ENCODE results near the gene C20orf204. TPM values are rescaled to one million over a fixed set of nuclear protein-coding genes. Genes with fewer than 3 reads are reported as not detected.

C20orf204 gene
- polyA plus RNA-seq, 1 donor, result 1.2 TPM

- WGBS (ENCODE audit: insufficient coverage, low lambda C conversion rate), result no CpG with 5 or more reads among the region's 24 CpGs
- Histone ChIP-seq H3K36me3 (ENCODE audit: control insufficient read depth, insufficient read depth, low read length) (peaks cover 74% of the 10 kb centered on the region), H3K9me3 (ENCODE audit: control insufficient read depth, low read depth, low read length) (peaks cover 2% of the 10 kb centered on the region), H3K27ac (ENCODE audit: low read length) (no peak overlapping the region), H3K4me1 (ENCODE audit: control insufficient read depth, insufficient read depth, low read length) (peaks cover 34% of the 10 kb centered on the region), H3K27me3 (ENCODE audit: control insufficient read depth, insufficient read depth, low read length) (peaks cover 11% of the 10 kb centered on the region), H3K4me3 (ENCODE audit: low read length) (no peak overlapping the region)
- DNase-seq, result no peak
Observed at GRCh38 chr20:64027981-64028685, 7.8 kb upstream of the C20orf204 start.

DNA sequence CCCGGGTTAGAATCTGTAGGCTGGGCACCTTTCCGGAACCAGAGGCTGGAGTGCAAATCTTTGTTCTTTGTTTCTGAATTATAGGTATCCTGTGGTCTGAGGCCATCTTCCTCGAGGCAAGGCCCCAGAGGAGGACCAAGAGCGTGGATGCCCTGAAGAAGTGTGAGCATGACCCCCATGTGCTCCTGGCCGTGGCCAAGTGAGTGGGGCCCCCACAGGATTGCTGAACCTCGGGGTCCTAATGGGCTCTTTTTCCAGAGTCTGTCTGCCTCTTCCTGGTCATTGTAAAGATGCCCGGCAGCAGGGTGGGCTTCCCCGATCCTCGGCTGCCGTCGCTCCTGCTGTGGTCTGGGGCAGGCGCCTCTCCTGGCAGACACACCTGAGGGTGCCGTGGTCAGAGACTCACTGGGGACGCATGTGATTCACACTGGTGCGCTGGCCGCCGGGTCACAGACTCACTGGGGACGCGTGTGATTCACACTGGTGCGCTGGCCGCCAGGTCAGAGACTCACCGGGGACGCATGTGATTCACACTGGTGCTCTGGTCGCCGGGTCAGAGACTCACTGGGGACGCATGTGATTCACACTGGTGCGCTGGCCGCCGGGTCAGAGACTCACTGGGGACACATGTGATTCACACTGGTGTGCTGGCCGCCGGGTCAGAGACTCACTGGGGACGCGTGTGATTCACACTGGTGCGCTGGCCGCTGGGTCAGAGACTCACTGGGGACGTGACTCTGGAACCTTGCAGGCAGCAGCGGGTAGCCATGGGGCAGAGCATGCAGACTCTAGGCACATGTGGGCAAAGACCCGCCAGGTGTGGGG is 6.5 kb upstream of the C20orf204 start:
- Histone ChIP-seq H3K4me3 (ENCODE audit: low read length) (no peak overlapping the region), H3K27me3 (ENCODE audit: control insufficient read depth, insufficient read depth, low read length) (peaks cover 14% of the 10 kb centered on the region), H3K36me3 (ENCODE audit: control insufficient read depth, insufficient read depth, low read length) (peaks cover 79% of the 10 kb centered on the region), H3K4me1 (ENCODE audit: control insufficient read depth, insufficient read depth, low read length) (peaks cover 24% of the 10 kb centered on the region), H3K9me3 (ENCODE audit: control insufficient read depth, low read depth, low read length) (peaks cover 4% of the 10 kb centered on the region), H3K27ac (ENCODE audit: low read length) (no peak overlapping the region)
- no peak for DNase-seq
- no CpG with 5 or more reads among the region's 38 CpGs for WGBS (ENCODE audit: insufficient coverage, low lambda C conversion rate)

DNA sequence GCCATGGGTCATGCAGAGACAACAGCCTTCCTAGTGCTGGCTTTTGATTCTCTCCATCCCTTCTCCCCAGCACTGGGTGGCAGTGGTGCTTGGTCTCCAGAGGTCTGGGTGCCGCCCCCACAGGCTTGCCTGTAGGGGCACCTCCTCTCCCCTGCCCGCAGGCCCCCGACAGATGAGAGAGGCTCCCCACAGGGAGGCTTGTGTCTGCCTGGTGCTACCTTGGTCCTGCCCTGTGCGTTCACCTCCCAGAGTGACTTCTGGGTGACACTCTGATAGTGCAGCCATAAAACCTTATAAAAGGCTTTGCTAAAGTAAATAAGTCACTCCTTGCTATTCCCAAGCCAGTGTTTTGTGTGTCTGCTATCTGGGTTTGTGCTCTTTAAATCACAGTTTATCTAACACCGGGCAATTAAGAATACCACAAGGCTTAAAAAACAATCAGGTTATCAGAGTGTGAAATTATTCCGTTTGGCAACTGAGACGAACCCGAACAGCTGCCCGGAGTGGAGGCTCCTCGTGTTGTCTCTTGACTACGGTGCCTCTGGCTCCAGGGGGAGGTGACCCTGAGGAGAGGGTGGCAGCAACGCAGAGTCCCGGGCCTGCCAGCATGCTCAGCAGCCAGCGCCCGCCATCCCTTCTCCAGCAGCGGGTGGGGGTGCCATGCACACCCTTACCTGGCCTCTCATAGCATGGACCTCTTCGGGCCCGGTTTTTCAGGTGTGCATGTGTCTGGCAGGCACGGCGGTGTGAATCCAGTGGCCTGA is 5.4 kb upstream of the C20orf204 start:
- WGBS (ENCODE audit: insufficient coverage, low lambda C conversion rate), result no CpG with 5 or more reads among the region's 20 CpGs
- peak; percentile 57 to 90 for DNase-seq

DNA sequence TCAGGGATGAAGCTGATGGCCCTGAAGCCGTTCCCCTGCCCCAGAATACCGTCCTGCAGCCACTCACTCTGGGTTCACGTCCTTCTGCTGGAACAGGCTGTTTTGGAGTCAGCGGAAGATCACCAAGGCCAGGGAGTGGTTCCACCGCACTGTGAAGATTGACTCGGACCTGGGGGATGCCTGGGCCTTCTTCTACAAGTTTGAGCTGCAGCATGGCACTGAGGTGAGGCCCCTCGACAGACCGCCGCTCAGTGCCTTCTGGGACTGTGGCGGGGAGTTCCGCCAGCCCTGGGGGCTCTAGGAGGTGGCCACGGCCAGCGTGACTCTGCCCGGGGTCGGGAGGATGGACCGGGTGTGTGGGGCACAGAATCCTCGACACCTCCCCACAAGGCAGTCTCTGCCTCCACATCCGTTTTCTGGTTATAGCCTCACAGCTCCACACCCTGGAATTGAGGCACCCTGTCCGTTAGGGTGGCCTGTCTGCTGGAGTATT is 4.1 kb upstream of the C20orf204 start:
- Histone ChIP-seq H3K36me3 (ENCODE audit: control insufficient read depth, insufficient read depth, low read length) (peaks cover 72% of the 10 kb centered on the region), H3K27me3 (ENCODE audit: control insufficient read depth, insufficient read depth, low read length) (peaks cover 32% of the 10 kb centered on the region), H3K27ac (ENCODE audit: low read length) (no peak overlapping the region), H3K9me3 (ENCODE audit: control insufficient read depth, low read depth, low read length) (peaks cover 4% of the 10 kb centered on the region), H3K4me1 (ENCODE audit: control insufficient read depth, insufficient read depth, low read length) (peaks cover 18% of the 10 kb centered on the region), H3K4me3 (ENCODE audit: low read length) (no peak overlapping the region)
- DNase-seq, result no peak
- WGBS (ENCODE audit: insufficient coverage, low lambda C conversion rate), result no CpG with 5 or more reads among the region's 19 CpGs

More for the DNA sequence above, 5.4 kb upstream of the C20orf204 start:
- H3K27ac ChIP-seq (ENCODE audit: low read length), result no peak overlapping the region
- H3K4me3 ChIP-seq (ENCODE audit: low read length), result no peak overlapping the region
- peaks cover 4% of the 10 kb centered on the region for H3K9me3 ChIP-seq (ENCODE audit: control insufficient read depth, low read depth, low read length)
- peaks cover 21% of the 10 kb centered on the region for H3K27me3 ChIP-seq (ENCODE audit: control insufficient read depth, insufficient read depth, low read length)
- peaks cover 80% of the 10 kb centered on the region for H3K36me3 ChIP-seq (ENCODE audit: control insufficient read depth, insufficient read depth, low read length)
- peaks cover 15% of the 10 kb centered on the region for H3K4me1 ChIP-seq (ENCODE audit: control insufficient read depth, insufficient read depth, low read length)

DNA sequence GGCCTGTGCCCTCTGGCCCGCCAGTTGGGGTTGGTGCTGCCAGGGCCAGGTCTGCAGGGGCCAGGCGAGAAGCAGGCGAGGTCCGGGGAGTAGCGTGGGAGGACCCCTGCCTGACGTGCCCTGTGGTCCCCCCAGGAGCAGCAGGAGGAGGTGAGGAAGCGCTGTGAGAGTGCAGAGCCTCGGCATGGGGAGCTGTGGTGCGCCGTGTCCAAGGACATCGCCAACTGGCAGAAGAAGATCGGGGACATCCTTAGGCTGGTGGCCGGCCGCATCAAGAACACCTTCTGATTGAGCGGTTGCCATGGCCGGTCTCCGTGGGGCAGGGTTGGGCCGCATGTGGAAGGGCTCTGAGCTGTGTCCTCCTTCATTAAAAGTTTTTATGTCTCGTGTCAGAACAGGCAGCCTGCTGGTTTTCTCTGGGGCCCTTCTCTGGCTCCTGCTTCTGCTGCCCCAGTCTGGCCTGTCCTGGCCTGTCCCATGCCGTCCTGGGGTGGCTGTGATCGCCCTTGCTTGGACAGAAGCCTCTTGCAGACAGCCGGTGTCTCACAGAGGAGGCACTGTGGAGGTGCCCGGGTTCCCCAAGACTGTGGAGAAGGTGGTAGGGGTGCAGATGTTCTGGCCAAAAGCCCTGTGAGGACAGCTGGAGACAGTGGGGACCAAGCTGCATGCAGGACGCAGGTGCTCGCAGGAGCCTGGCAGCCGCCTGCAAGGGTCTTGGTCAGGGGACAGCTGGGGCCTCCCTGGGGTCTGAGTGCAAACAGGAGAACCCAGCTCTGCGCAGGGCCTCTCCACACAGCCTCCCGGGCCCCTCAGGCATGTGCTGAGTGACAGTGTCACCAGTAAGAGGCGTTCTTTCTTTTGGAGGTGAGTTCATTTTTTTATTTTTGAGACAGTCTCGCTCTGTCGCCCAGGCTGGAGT is 3.0 kb upstream of the C20orf204 start:
- no peak for DNase-seq
- Histone ChIP-seq H3K9me3 (ENCODE audit: control insufficient read depth, low read depth, low read length) (peaks cover 8% of the 10 kb centered on the region), H3K27ac (ENCODE audit: low read length) (no peak overlapping the region), H3K36me3 (ENCODE audit: control insufficient read depth, insufficient read depth, low read length) (peaks cover 61% of the 10 kb centered on the region), H3K4me1 (ENCODE audit: control insufficient read depth, insufficient read depth, low read length) (peaks cover 23% of the 10 kb centered on the region), H3K27me3 (ENCODE audit: control insufficient read depth, insufficient read depth, low read length) (peaks cover 42% of the 10 kb centered on the region), H3K4me3 (ENCODE audit: low read length) (no peak overlapping the region)
- no CpG with 5 or more reads among the region's 31 CpGs for WGBS (ENCODE audit: insufficient coverage, low lambda C conversion rate)

GRCh38 chr20:64033981-64034493 is 1.9 kb upstream of the C20orf204 start:
- Histone ChIP-seq H3K4me1 (ENCODE audit: control insufficient read depth, insufficient read depth, low read length) (peaks cover 24% of the 10 kb centered on the region), H3K9me3 (ENCODE audit: control insufficient read depth, low read depth, low read length) (peaks cover 9% of the 10 kb centered on the region), H3K27me3 (ENCODE audit: control insufficient read depth, insufficient read depth, low read length) (peaks cover 50% of the 10 kb centered on the region), H3K4me3 (ENCODE audit: low read length) (no peak overlapping the region), H3K36me3 (ENCODE audit: control insufficient read depth, insufficient read depth, low read length) (peaks cover 51% of the 10 kb centered on the region), H3K27ac (ENCODE audit: low read length) (no peak overlapping the region)
- DNase-seq, result no peak
- WGBS (ENCODE audit: insufficient coverage, low lambda C conversion rate), result no CpG with 5 or more reads among the region's 11 CpGs

- H3K27ac ChIP-seq (ENCODE audit: low read length), result no peak overlapping the region
- peaks cover 41% of the 10 kb centered on the region for H3K36me3 ChIP-seq (ENCODE audit: control insufficient read depth, insufficient read depth, low read length)
- no peak overlapping the region for H3K4me3 ChIP-seq (ENCODE audit: low read length)
- WGBS (ENCODE audit: insufficient coverage, low lambda C conversion rate), result no CpG with 5 or more reads among the region's 17 CpGs
- peaks cover 63% of the 10 kb centered on the region for H3K27me3 ChIP-seq (ENCODE audit: control insufficient read depth, insufficient read depth, low read length)
- peaks cover 7% of the 10 kb centered on the region for H3K9me3 ChIP-seq (ENCODE audit: control insufficient read depth, low read depth, low read length)
- DNase-seq, result no peak
- H3K4me1 ChIP-seq (ENCODE audit: control insufficient read depth, insufficient read depth, low read length), result peaks cover 23% of the 10 kb centered on the region
Observed at GRCh38 chr20:64035066-64035932, 683 bp upstream of the C20orf204 start.

- peaks cover 75% of the 10 kb centered on the region for H3K27me3 ChIP-seq (ENCODE audit: control insufficient read depth, insufficient read depth, low read length)
- peaks cover 18% of the 10 kb centered on the region for H3K4me1 ChIP-seq (ENCODE audit: control insufficient read depth, insufficient read depth, low read length)
- H3K9me3 ChIP-seq (ENCODE audit: control insufficient read depth, low read depth, low read length), result peaks cover 7% of the 10 kb centered on the region
- WGBS (ENCODE audit: insufficient coverage, low lambda C conversion rate), result no CpG with 5 or more reads among the region's 17 CpGs
- no peak overlapping the region for H3K27ac ChIP-seq (ENCODE audit: low read length)
- H3K36me3 ChIP-seq (ENCODE audit: control insufficient read depth, insufficient read depth, low read length), result peaks cover 41% of the 10 kb centered on the region
- no peak overlapping the region for H3K4me3 ChIP-seq (ENCODE audit: low read length)
- DNase-seq, result no peak
Observed at GRCh38 chr20:64036346-64037198, 590 bp downstream of the C20orf204 start.

Measured in large intestine (tissue), 3 donors.